HEK293 (cell line): Measurements from ENCODE around the gene STRA6.

Experiments
- CTCF ChIA-PET: fragments of 350-600 bp; formaldehyde crosslinking; extraction: SDS; loops from one replicate; lab custom pipeline; 2021; ENCODE audit warnings: antibody characterized with exemption; lab: Yijun Ruan, JAX
- POLR2A ChIA-PET: fragments of 300-600 bp; formaldehyde crosslinking; extraction: SDS; loops from one replicate; lab custom pipeline; 2020; ENCODE audit warnings: antibody characterized with exemption, inconsistent platforms; lab: Yijun Ruan, JAX
- H3K27ac ChIP-seq: fragments of 200-500 bp; sonication (Bioruptor generic); 2 replicates; pipeline ENCODE4 v1.5.1; 2014; ENCODE audit warnings: low read depth, low read length, control low read depth, inconsistent platforms; ENCODE audit errors: extremely low read depth
- H3K36me3 ChIP-seq, 2 experiments: fragments of 200-500 bp in 1 of 2; sonication (Bioruptor generic) in 1 of 2; 1 replicate in 1 of 2; 2 replicates in 1 of 2; pipeline ENCODE4 v1.5.1; 2014 to 2017; ENCODE audit warnings: inconsistent platforms in 2 of 2, low read length in 2 of 2; ENCODE audit not compliant: control insufficient read depth in 2 of 2, insufficient read depth in 1 of 2
- H3K4me1 ChIP-seq: fragments of 200-500 bp; sonication (Bioruptor generic); 2 replicates; pipeline ENCODE4 v1.5.1; 2014; ENCODE audit warnings: mild to moderate bottlenecking, low read length, inconsistent platforms; ENCODE audit not compliant: control insufficient read depth, insufficient read depth
- H3K4me3 ChIP-seq: 2 replicates; pipeline ENCODE4 v1.5.1; 2011; ENCODE audit warnings: low read depth, mild to moderate bottlenecking, control low read depth, low read length, moderate library complexity
- H3K9me3 ChIP-seq: fragments of 200-500 bp; sonication (Bioruptor generic); 2 replicates; pipeline ENCODE4 v1.5.1; 2014; ENCODE audit warnings: low read depth, low read length, inconsistent platforms; ENCODE audit not compliant: control insufficient read depth, insufficient read depth
- ELK4 ChIP-seq: IDR thresholded peaks from 2 replicates; pipeline ENCODE4 v1.6.1; 2011; ENCODE audit warnings: mild to moderate bottlenecking, low read depth, low read length, borderline replicate concordance
- GFI1B ChIP-seq: fragments of 450-650 bp; formaldehyde crosslinking; IDR thresholded peaks from 2 replicates; pipeline ENCODE4 v1.5.1; 2016; ENCODE audit warnings: missing biosample characterization, missing genetic modification characterization
- HIC1 ChIP-seq: fragments of 450-650 bp; formaldehyde crosslinking; IDR thresholded peaks from 2 replicates; pipeline ENCODE4 v1.5.1; 2016; ENCODE audit warnings: missing biosample characterization, missing genetic modification characterization
- ZBTB48 ChIP-seq: fragments of 450-650 bp; formaldehyde crosslinking; IDR thresholded peaks from 2 replicates; pipeline ENCODE4 v1.5.1; 2016; ENCODE audit warnings: missing biosample characterization, missing genetic modification characterization
- ZBTB49 ChIP-seq: fragments of 450-650 bp; formaldehyde crosslinking; IDR thresholded peaks from 2 replicates; pipeline ENCODE4 v1.5.1; 2016; ENCODE audit warnings: missing biosample characterization, missing genetic modification characterization, low read depth
- ZBTB8A ChIP-seq: fragments of 450-650 bp; formaldehyde crosslinking; IDR thresholded peaks from 2 replicates; pipeline ENCODE4 v1.5.1; 2016; ENCODE audit warnings: missing biosample characterization, missing genetic modification characterization
- ZIC2 ChIP-seq: fragments of 450-650 bp; formaldehyde crosslinking; IDR thresholded peaks from 2 replicates; pipeline ENCODE4 v1.5.1; 2016; ENCODE audit warnings: missing biosample characterization, missing genetic modification characterization
- ZNF155 ChIP-seq: fragments of 450-650 bp; formaldehyde crosslinking; IDR thresholded peaks from 2 replicates; pipeline ENCODE4 v1.5.1; 2016; ENCODE audit warnings: missing biosample characterization, missing genetic modification characterization
- ZNF174 ChIP-seq: fragments of 450-650 bp; formaldehyde crosslinking; IDR thresholded peaks from 2 replicates; pipeline ENCODE4 v1.5.0; 2017; ENCODE audit warnings: missing biosample characterization, mild to moderate bottlenecking, missing genetic modification characterization
- ZNF513 ChIP-seq: fragments of 450-650 bp; IDR thresholded peaks from 2 replicates; pipeline ENCODE4 v1.5.1; 2018; ENCODE audit warnings: missing biosample characterization, missing genetic modification characterization
- ZNF549 ChIP-seq: fragments of 450-650 bp; IDR thresholded peaks from 2 replicates; pipeline ENCODE4 v1.5.1; 2018; ENCODE audit warnings: missing biosample characterization, missing genetic modification characterization, mild to moderate bottlenecking, inconsistent platforms, moderate library complexity
- ZNF639 ChIP-seq: fragments of 450-650 bp; formaldehyde crosslinking; IDR thresholded peaks from 2 replicates; pipeline ENCODE4 v1.5.1; 2016; ENCODE audit warnings: missing biosample characterization, missing genetic modification characterization
- ZNF670 ChIP-seq: fragments of 450-650 bp; formaldehyde crosslinking; IDR thresholded peaks from 2 replicates; pipeline ENCODE4 v1.5.1; 2016; ENCODE audit warnings: missing biosample characterization, missing genetic modification characterization, low read depth
- ZSCAN23 ChIP-seq: fragments of 450-650 bp; formaldehyde crosslinking; IDR thresholded peaks from 2 replicates; pipeline ENCODE4 v1.5.1; 2016; ENCODE audit warnings: missing biosample characterization, missing genetic modification characterization
- ZSCAN5A ChIP-seq: fragments of 450-650 bp; formaldehyde crosslinking; IDR thresholded peaks from 2 replicates; pipeline ENCODE4 v1.5.1; 2016; ENCODE audit warnings: missing biosample characterization, missing genetic modification characterization

STRA6 gene

GRCh38 chr15:74178326-74179100 is 24.1 kb downstream of the STRA6 start (continued):
- TF ChIP-seq GFI1B (tag by site-specific recombination) (no peak), ELK4 (no peak), ZNF174 (tag by site-specific recombination) (no peak), ZSCAN23 (tag by site-specific recombination) (no peak), ZSCAN5A (tag by site-specific recombination) (no peak), ZNF549 (no peak)

GRCh38 chr15:74176262-74177214 is 26.0 kb downstream of the STRA6 start:
- Histone ChIP-seq H3K4me1 (peaks cover 21% of the 10 kb centered on the region), H3K27ac (no peak overlapping the region), H3K9me3 (no peaks in the 10 kb centered on the region)
- POLR2A ChIA-PET: interaction anchor here (0.7 to 3.5 kb wide), 5 partner anchors 20 to 34 kb away, joined by 3 to 21 read pairs (median 9); partner anchors contain the start of gene STRA6
- TF ChIP-seq ZBTB49 (tag by site-specific recombination) (no peak), ZNF155 (tag by site-specific recombination) (no peak), ZNF670 (tag by site-specific recombination) (no peak), ZBTB48 (tag by site-specific recombination) (no peak), ZIC2 (peak; percentile 30)
- TF ChIP-seq, all 188 proteins: peak for 1
- CTCF ChIA-PET: interaction anchor here (0.6 to 2.0 kb wide), 4 partner anchors 26 to 135 kb away, joined by 3 to 8 read pairs (median 5); partner anchors contain the start of gene STRA6
- H3K4me3 ChIP-seq: no peak overlapping the region
- H3K36me3 ChIP-seq: peaks cover 0 to 8% of the 10 kb centered on the region in 2 experiments; a peak in 1 of 3 replicates

GRCh38 chr15:74175271-74176191 is 27.1 kb downstream of the STRA6 start:
- Histone ChIP-seq H3K9me3 (no peaks in the 10 kb centered on the region), H3K4me1 (peaks cover 21% of the 10 kb centered on the region), H3K27ac (no peak overlapping the region), H3K36me3 (peaks cover 0 to 2% of the 10 kb centered on the region in 2 experiments; a peak in 1 of 3 replicates), H3K4me3 (no peak overlapping the region)
- ChIA-PET POLR2A (interaction anchor here (0.7 to 2.8 kb wide), 2 partner anchors 21 to 35 kb away, joined by 3 to 9 read pairs; no protein-coding TSS in a partner anchor), CTCF (interaction anchor here (0.7 kb wide), 2 partner anchors 27 to 145 kb away, joined by 3 to 4 read pairs; partner anchors contain the start of gene STRA6)
- no peak for TF ChIP-seq ZNF639 (tag by site-specific recombination)
- TF ChIP-seq HIC1 (tag by site-specific recombination): peak; percentile 32; the same call in 1 of the 2 replicates
- peak; percentile 33; the same call in 1 of the 2 replicates for TF ChIP-seq ZNF513 (tag by site-specific recombination)
- TF ChIP-seq ZBTB8A: no peak
